GM23338 (cell line): Measurements from ENCODE around the gene MYH13. TPM values are rescaled to one million over a fixed set of nuclear protein-coding genes. Genes with fewer than 3 reads are reported as not detected.

Experiments
- ATAC-seq: fragments of 200-7000 bp; cut with Tn5 transposase; 3 replicates; pipeline ENCODE4 v1.9.1; 2020
- DNase-seq: peaks from one replicate; pipeline ENCODE4 v3.0.0-alpha.2; 2015; ENCODE audit warnings: low spot score
- H2AFZ ChIP-seq: fragments of 200-600 bp; sonication (generic); 2 replicates; pipeline ENCODE4 v1.8.0; 2016; ENCODE audit warnings: antibody characterized with exemption, mild to moderate bottlenecking, moderate library complexity
- H3F3A ChIP-seq: fragments of 200-600 bp; sonication (generic); replicated peaks from 2 replicates; pipeline ENCODE4 v1.8.0; 2017; ENCODE audit warnings: antibody characterized with exemption, mixed run types, low read depth
- H3K27ac ChIP-seq: fragments of 200-600 bp; sonication (generic); 2 replicates; pipeline ENCODE4 v1.6.1; 2016; ENCODE audit warnings: low read depth
- H3K27me3 ChIP-seq: fragments of 200-600 bp; sonication (generic); 2 replicates; pipeline ENCODE4 v1.8.0; 2016; ENCODE audit warnings: mild to moderate bottlenecking, mixed run types, moderate library complexity; ENCODE audit not compliant: insufficient read depth
- H3K36me3 ChIP-seq: fragments of 200-600 bp; sonication (generic); 2 replicates; pipeline ENCODE4 v1.8.0; 2016; ENCODE audit warnings: mild to moderate bottlenecking; ENCODE audit not compliant: insufficient read depth
- H3K4me1 ChIP-seq: fragments of 200-600 bp; sonication (generic); 2 replicates; pipeline ENCODE4 v1.8.0; 2016; ENCODE audit warnings: mild to moderate bottlenecking, moderate library complexity; ENCODE audit not compliant: insufficient read depth
- H3K4me2 ChIP-seq: fragments of 200-600 bp; sonication (generic); 2 replicates; pipeline ENCODE4 v1.7.1; 2017; ENCODE audit warnings: mixed run types
- H3K4me3 ChIP-seq: fragments of 200-600 bp; sonication (generic); 2 replicates; pipeline ENCODE4 v1.6.1; 2016; ENCODE audit warnings: mixed run types
- H3K79me2 ChIP-seq: fragments of 200-600 bp; sonication (generic); replicated peaks from 2 replicates; pipeline ENCODE4 v1.8.0; 2017; ENCODE audit warnings: mild to moderate bottlenecking; ENCODE audit not compliant: insufficient read depth
- H3K9me2 ChIP-seq: fragments of 200-600 bp; sonication (generic); 2 replicates; pipeline ENCODE4 v1.8.0; 2017; ENCODE audit not compliant: insufficient read depth
- H4K20me1 ChIP-seq: fragments of 200-600 bp; sonication (generic); replicated peaks from 2 replicates; pipeline ENCODE4 v1.8.0; 2017; ENCODE audit warnings: mild to moderate bottlenecking; ENCODE audit not compliant: insufficient read depth
- H3K27ac Mint-ChIP-seq: 2 replicates; pipeline ENCODE4 v1.8.0; 2020; ENCODE audit warnings: inconsistent platforms, mild to moderate bottlenecking, moderate library complexity, mixed read lengths
- H3K27me3 Mint-ChIP-seq: 3 replicates; pipeline ENCODE4 v1.8.0; 2022; ENCODE audit warnings: low read depth, mild to moderate bottlenecking, moderate library complexity, mixed read lengths, inconsistent platforms; ENCODE audit not compliant: insufficient read depth, poor library complexity
- H3K36me3 Mint-ChIP-seq: 3 replicates; pipeline ENCODE4 v1.8.0; 2021; ENCODE audit warnings: low read depth, mild to moderate bottlenecking, inconsistent platforms, moderate library complexity, mixed read lengths
- H3K4me1 Mint-ChIP-seq: 3 replicates; pipeline ENCODE4 v1.8.0; 2020; ENCODE audit warnings: mild to moderate bottlenecking, inconsistent platforms, mixed read lengths
- H3K4me3 Mint-ChIP-seq: 3 replicates; pipeline ENCODE4 v1.8.0; 2021; ENCODE audit warnings: moderate library complexity, mild to moderate bottlenecking, inconsistent platforms, mixed read lengths
- H3K9me3 Mint-ChIP-seq: 3 replicates; pipeline ENCODE4 v1.8.0; 2020; ENCODE audit warnings: moderate library complexity, mild to moderate bottlenecking, inconsistent platforms, mixed read lengths
- polyA plus RNA-seq: library from polyadenylated mRNA; unstranded; fragments of >200 nt; fragmentation: Nextera tagmentation; extraction: Ambion mirVana; gene quantifications from 2 replicates; pipeline ENCODE4 v1.2.1, GENCODE V29; 2016
- total RNA-seq: library from RNA; depleted of rRNA; stranded (reverse); fragments of >200 nt; shearing (Covaris generic); gene quantifications from 2 replicates; pipeline ENCODE4 v1.2.3, GENCODE V29; 2014
- TF ChIP-seq, protein P1 (sequence below): IDR thresholded peaks from one replicate; pipeline ENCODE4 v1.6.1; 2018; ENCODE audit warnings: antibody characterized with exemption; ENCODE audit not compliant: unreplicated experiment
- TF ChIP-seq, protein P2 (sequence below), 2 experiments: fragments of 200-600 bp in 1 of 2; sonication (generic) in 1 of 2; conservative IDR thresholded peaks; 2 replicates each; pipeline versions ENCODE4 v1.5.1 to v1.6.1; 2016 to 2017; ENCODE audit warnings: antibody characterized with exemption in 2 of 2, low read depth in 2 of 2, mild to moderate bottlenecking in 2 of 2, moderate library complexity in 1 of 2

MYH13 gene
- total and polyA plus RNA-seq, 2 experiments from 2014 or later = not detected

DNA sequence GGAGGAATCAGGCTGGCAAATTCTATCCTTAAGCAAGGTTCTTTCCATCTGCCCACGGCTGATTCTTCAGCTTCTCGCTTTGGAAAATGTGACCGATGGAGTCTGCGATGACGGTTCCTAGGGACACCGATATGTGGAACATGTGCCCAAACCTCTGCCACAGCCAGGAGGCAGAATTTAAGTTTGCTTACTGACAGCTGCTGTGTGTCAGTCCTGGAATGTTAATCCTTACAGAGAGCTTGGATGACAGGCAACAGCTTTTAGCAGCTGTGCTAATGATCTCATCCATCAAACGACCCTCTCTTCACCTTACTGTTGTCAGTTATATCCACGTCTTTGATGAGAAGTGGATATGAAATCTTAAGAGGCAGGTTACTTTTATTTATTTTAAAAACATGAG, 11.4 kb upstream of the MYH13 start:
- TF ChIP-seq, protein P1, sequence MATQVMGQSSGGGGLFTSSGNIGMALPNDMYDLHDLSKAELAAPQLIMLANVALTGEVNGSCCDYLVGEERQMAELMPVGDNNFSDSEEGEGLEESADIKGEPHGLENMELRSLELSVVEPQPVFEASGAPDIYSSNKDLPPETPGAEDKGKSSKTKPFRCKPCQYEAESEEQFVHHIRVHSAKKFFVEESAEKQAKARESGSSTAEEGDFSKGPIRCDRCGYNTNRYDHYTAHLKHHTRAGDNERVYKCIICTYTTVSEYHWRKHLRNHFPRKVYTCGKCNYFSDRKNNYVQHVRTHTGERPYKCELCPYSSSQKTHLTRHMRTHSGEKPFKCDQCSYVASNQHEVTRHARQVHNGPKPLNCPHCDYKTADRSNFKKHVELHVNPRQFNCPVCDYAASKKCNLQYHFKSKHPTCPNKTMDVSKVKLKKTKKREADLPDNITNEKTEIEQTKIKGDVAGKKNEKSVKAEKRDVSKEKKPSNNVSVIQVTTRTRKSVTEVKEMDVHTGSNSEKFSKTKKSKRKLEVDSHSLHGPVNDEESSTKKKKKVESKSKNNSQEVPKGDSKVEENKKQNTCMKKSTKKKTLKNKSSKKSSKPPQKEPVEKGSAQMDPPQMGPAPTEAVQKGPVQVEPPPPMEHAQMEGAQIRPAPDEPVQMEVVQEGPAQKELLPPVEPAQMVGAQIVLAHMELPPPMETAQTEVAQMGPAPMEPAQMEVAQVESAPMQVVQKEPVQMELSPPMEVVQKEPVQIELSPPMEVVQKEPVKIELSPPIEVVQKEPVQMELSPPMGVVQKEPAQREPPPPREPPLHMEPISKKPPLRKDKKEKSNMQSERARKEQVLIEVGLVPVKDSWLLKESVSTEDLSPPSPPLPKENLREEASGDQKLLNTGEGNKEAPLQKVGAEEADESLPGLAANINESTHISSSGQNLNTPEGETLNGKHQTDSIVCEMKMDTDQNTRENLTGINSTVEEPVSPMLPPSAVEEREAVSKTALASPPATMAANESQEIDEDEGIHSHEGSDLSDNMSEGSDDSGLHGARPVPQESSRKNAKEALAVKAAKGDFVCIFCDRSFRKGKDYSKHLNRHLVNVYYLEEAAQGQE = no peak
- TF ChIP-seq, protein P2, sequence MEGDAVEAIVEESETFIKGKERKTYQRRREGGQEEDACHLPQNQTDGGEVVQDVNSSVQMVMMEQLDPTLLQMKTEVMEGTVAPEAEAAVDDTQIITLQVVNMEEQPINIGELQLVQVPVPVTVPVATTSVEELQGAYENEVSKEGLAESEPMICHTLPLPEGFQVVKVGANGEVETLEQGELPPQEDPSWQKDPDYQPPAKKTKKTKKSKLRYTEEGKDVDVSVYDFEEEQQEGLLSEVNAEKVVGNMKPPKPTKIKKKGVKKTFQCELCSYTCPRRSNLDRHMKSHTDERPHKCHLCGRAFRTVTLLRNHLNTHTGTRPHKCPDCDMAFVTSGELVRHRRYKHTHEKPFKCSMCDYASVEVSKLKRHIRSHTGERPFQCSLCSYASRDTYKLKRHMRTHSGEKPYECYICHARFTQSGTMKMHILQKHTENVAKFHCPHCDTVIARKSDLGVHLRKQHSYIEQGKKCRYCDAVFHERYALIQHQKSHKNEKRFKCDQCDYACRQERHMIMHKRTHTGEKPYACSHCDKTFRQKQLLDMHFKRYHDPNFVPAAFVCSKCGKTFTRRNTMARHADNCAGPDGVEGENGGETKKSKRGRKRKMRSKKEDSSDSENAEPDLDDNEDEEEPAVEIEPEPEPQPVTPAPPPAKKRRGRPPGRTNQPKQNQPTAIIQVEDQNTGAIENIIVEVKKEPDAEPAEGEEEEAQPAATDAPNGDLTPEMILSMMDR (conservative IDR thresholded peaks at IDR 0.05; ENCODE audit: low read depth in 2 of 2) = 0 out of 4 replicates have a peak, but pooled peaks of 1 of the 2 experiments have one; percentile 3
- Mint-ChIP-seq H3K36me3 (no peaks in the 10 kb centered on the region), H3K27me3 (peaks cover 2% of the 10 kb centered on the region), H3K4me3 (no peak overlapping the region), H3K9me3 (no peaks in the 10 kb centered on the region), H3K4me1 (peaks cover 22% of the 10 kb centered on the region), H3K27ac (no peak overlapping the region)
- no peaks in the 10 kb centered on the region for H3F3A ChIP-seq
- H4K20me1 ChIP-seq = no peaks in the 10 kb centered on the region
- H3K79me2 ChIP-seq = no peaks in the 10 kb centered on the region
- ATAC-seq (no peak), DNase-seq (peak; percentile 11)
- H3K27me3 ChIP-seq = no peaks in the 10 kb centered on the region
- H3K36me3 ChIP-seq = no peaks in the 10 kb centered on the region
- no peak overlapping the region for H3K4me3 ChIP-seq
- H3K4me2 ChIP-seq = no peak overlapping the region
- no peaks in the 10 kb centered on the region for H3K9me2 ChIP-seq
- H3K27ac ChIP-seq = no peak overlapping the region
- no peaks in the 10 kb centered on the region for H3K4me1 ChIP-seq
- H2AFZ ChIP-seq = peak overlapping the region; percentile 52; the same call in 1 of the 2 replicates

DNA sequence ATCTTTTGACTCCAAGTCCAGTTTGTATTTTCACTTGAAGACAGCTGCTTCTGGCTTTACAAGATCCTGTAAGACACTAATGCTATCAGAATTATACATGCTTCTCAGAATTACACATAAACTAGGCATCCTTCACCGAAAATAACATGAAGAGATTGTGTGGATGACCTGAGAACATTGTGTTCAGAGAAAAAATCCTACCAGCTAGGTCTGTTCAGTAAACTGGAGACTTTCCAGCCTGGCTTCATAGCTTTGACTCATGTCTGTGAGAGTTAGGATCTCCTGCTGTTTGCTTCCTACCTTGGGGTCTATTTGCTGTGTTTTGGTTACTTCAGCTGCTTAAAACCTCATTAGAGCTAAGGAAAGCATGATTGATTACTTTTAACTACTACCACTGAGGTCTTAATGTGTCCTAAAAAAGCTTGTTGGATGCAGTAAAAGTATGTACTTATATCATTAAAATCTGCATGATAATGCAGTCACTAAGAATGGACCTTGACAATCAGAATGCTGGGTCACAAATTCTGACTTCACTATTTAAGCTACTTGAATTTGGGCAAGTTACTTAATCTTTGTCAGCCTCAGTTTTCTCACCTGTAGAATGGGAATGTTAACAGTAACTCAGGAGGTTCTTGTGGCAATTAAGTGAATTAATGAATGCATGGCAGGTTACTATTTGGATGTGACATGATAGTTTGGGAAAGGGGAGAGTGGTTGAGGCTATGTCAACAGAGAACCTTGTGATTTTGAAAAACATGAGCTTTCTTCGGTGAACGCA, 8.0 kb upstream of the MYH13 start:
- DNase-seq = no peak
- Histone ChIP-seq H3K4me2 (no peak overlapping the region), H3K9me2 (no peaks in the 10 kb centered on the region), H3K36me3 (no peaks in the 10 kb centered on the region), H3K27me3 (no peaks in the 10 kb centered on the region), H3K4me1 (no peaks in the 10 kb centered on the region), H3K4me3 (no peak overlapping the region), H3K27ac (no peak overlapping the region), H2AFZ (no peak overlapping the region), H3F3A (no peaks in the 10 kb centered on the region), H3K79me2 (no peaks in the 10 kb centered on the region), H4K20me1 (no peaks in the 10 kb centered on the region)
- Mint-ChIP-seq H3K4me3 (no peak overlapping the region), H3K36me3 (no peaks in the 10 kb centered on the region), H3K27ac (no peak overlapping the region), H3K4me1 (peaks cover 24% of the 10 kb centered on the region), H3K27me3 (peaks cover 6% of the 10 kb centered on the region), H3K9me3 (no peaks in the 10 kb centered on the region)
- no peak for ATAC-seq
- TF ChIP-seq, protein P1 = no peak
